ENCODE results near the gene USP31. TPM values are rescaled to one million over a fixed set of nuclear protein-coding genes. Genes with fewer than 3 reads are reported as not detected.

The USP31 gene
- total and polyA plus RNA-seq, 2 donors from 2014 or later, result 3.5 to 19.7 TPM

Other genes starting within 250 kb of the USP31 start
- gene SCNN1G, start 33.3 kb upstream of the USP31 start, total RNA-seq, result 11.5 TPM
- 72.6 TPM for gene SCNN1G, start 33.3 kb upstream of the USP31 start, polyA plus RNA-seq (ENCODE audit: insufficient read depth, low read depth, low replicate concordance)
- gene SCNN1B, start 152.8 kb upstream of the USP31 start, total RNA-seq, result 7.8 TPM
- gene SCNN1B, start 152.8 kb upstream of the USP31 start, polyA plus RNA-seq (ENCODE audit: insufficient read depth, low read depth, low replicate concordance), result 62.9 TPM

Data from kidney (tissue), 2 donors.